Liver (tissue), 9 donors: ENCODE data around the gene CORO7. TPM values are rescaled to one million over a fixed set of nuclear protein-coding genes. Genes with fewer than 3 reads are reported as not detected.
A peak's percentile ranks its signal among the peaks of the same experiment; 100 is the strongest.

Source experiments
- DNase-seq: peaks from one replicate; pipeline ENCODE4 v3.0.0-alpha.2; 2017; ENCODE audit warnings: low spot score
- H3K27ac ChIP-seq, 2 donors: one replicate each; pipeline ENCODE4 v1.7.0; 2013; ENCODE audit warnings: inconsistent platforms in 2 of 2, low read length in 2 of 2, control low read depth in 1 of 2, low read depth in 1 of 2, mild to moderate bottlenecking in 1 of 2
- H3K27me3 ChIP-seq, 4 donors: one replicate each; pipeline versions ENCODE4 v1.6.1 to v1.7.0; 2013; ENCODE audit warnings: low read length in 3 of 4, inconsistent platforms in 1 of 4, mild to moderate bottlenecking in 1 of 4, moderate library complexity in 1 of 4; ENCODE audit not compliant: control insufficient read depth in 4 of 4, insufficient read depth in 4 of 4
- H3K36me3 ChIP-seq, 4 donors: one replicate each; pipeline versions ENCODE4 v1.6.1 to v1.7.0; 2013; ENCODE audit warnings: low read length in 3 of 4, mild to moderate bottlenecking in 3 of 4, low read depth in 1 of 4, moderate library complexity in 1 of 4; ENCODE audit not compliant: control insufficient read depth in 4 of 4, insufficient read depth in 3 of 4
- H3K4me1 ChIP-seq, 4 donors: one replicate each; pipeline versions ENCODE4 v1.6.1 to v1.7.0; 2013; ENCODE audit warnings: low read length in 3 of 4, mild to moderate bottlenecking in 3 of 4, moderate library complexity in 1 of 4; ENCODE audit not compliant: control insufficient read depth in 4 of 4, insufficient read depth in 4 of 4
- H3K4me3 ChIP-seq, 3 donors: one replicate each; pipeline versions ENCODE4 v1.6.1 to v1.7.0; 2013; ENCODE audit warnings: low read length in 3 of 3, control low read depth in 1 of 3, low read depth in 1 of 3, mild to moderate bottlenecking in 1 of 3
- H3K9ac ChIP-seq, 2 donors: one replicate each; pipeline ENCODE4 v1.7.0; 2013; ENCODE audit warnings: low read length in 2 of 2, mild to moderate bottlenecking in 2 of 2, moderate library complexity in 2 of 2, control low read depth in 1 of 2, low read depth in 1 of 2
- H3K9me3 ChIP-seq, 4 donors: one replicate each; pipeline versions ENCODE4 v1.6.1 to v1.7.0; 2013; ENCODE audit warnings: low read length in 3 of 4; ENCODE audit not compliant: control insufficient read depth in 4 of 4
- EGR1 ChIP-seq, 2 donors: IDR thresholded peaks; 2 replicates each; pipeline ENCODE4 v1.6.1; 2016 to 2018; ENCODE audit warnings: antibody characterized with exemption in 2 of 2, low read depth in 2 of 2
- FOXA2 ChIP-seq: IDR thresholded peaks from 2 replicates; pipeline ENCODE4 v1.6.1; 2016; ENCODE audit warnings: antibody characterized with exemption
- GABPA ChIP-seq, 2 donors: IDR thresholded peaks in 1 of 2; conservative IDR thresholded peaks in 1 of 2; 2 replicates each; pipeline ENCODE4 v1.6.1; 2016; ENCODE audit warnings: antibody characterized with exemption in 2 of 2, mild to moderate bottlenecking in 1 of 2, moderate library complexity in 1 of 2
- HNF4A ChIP-seq, 2 donors: conservative IDR thresholded peaks; 2 replicates each; pipeline ENCODE4 v1.6.1; 2016; ENCODE audit warnings: antibody characterized with exemption in 2 of 2, mild to moderate bottlenecking in 2 of 2
- HNF4G ChIP-seq: IDR thresholded peaks from 2 replicates; pipeline ENCODE4 v1.6.1; 2016; ENCODE audit warnings: antibody characterized with exemption
- RAD21 ChIP-seq, 2 donors: IDR thresholded peaks; 2 replicates each; pipeline ENCODE4 v1.6.1; 2016; ENCODE audit warnings: antibody characterized with exemption in 2 of 2, mild to moderate bottlenecking in 2 of 2
- TAF1 ChIP-seq: conservative IDR thresholded peaks from 2 replicates; pipeline ENCODE4 v1.6.1; 2016; ENCODE audit warnings: antibody characterized with exemption, mild to moderate bottlenecking
- YY1 ChIP-seq: IDR thresholded peaks from 2 replicates; pipeline ENCODE4 v1.6.1; 2016; ENCODE audit warnings: antibody characterized with exemption, mild to moderate bottlenecking
- WGBS: extraction: QIAGEN DNeasy Blood & Tissue Kit; methylation state at CpG from one replicate; pipeline ENCODE4 v1.1.7; 2013; 5-methylcytosine and 5-hydroxymethylcytosine counted together
- polyA plus RNA-seq, 2 donors: library from polyadenylated mRNA; stranded (reverse) in 1 of 2; unstranded in 1 of 2; fragments of 200-250 nt in 1 of 2; fragments of >200 nt in 1 of 2; fragmentation: Nextera tagmentation in 1 of 2; extraction: Ambion mirVana in 1 of 2; gene quantifications; one replicate each; pipeline versions ENCODE4 v1.2.1 to v1.2.3, GENCODE V29; 2013 to 2015
- total RNA-seq, 2 donors: library from RNA; depleted of rRNA; stranded (reverse); fragments of >200 nt; gene quantifications; one replicate each; pipeline ENCODE4 v1.2.3, GENCODE V29; 2014
- TF ChIP-seq, protein P1 (sequence below): IDR thresholded peaks from 2 replicates; pipeline ENCODE4 v1.6.1; 2016; ENCODE audit warnings: antibody characterized with exemption
- TF ChIP-seq, protein P2 (sequence below): IDR thresholded peaks from 2 replicates; pipeline ENCODE4 v1.6.1; 2016; ENCODE audit warnings: antibody characterized with exemption
- TF ChIP-seq, protein P3 (sequence below): IDR thresholded peaks from 2 replicates; pipeline ENCODE4 v1.6.1; 2016; ENCODE audit warnings: antibody characterized with exemption
- TF ChIP-seq, protein P4 (sequence below): fragments of 150-350 bp; IDR thresholded peaks from 2 replicates; pipeline ENCODE4 v1.5.1; 2017; ENCODE audit warnings: improper control_type of control experiment, low read depth, low read length; ENCODE audit not compliant: missing input control
- donor health status: healthy.
- donor health status: healthy.
- donor health status: healthy.
- donor health status: healthy.
- donor health status: healthy.

Gene CORO7
- total and polyA plus RNA-seq, 4 donors: 7.3 to 21.5 (median 13.0) TPM

DNA sequence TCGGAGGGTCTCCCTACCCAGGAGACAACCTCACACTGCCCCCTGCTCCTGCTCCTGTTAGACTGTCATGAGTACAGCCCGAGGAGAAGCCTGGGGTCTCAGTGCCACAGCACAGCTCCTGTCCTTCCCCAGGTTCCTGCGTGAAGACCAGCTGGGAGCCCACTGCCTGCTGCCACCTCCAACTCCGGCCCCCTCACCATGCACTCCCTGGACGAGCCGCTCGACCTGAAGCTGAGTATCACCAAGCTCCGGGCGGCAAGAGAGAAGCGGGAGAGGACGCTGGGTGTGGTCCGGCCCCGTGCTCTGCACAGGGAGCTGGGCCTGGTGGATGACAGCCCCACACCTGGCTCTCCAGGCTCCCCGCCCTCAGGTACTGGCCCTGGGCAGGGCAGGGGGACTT lies 84.3 kb downstream of the CORO7 start:
- no peaks in the 10 kb centered on the region for H3K9me3 ChIP-seq
- TF ChIP-seq YY1 (no peak), TAF1 (no peak)
- TF ChIP-seq, protein P1, sequence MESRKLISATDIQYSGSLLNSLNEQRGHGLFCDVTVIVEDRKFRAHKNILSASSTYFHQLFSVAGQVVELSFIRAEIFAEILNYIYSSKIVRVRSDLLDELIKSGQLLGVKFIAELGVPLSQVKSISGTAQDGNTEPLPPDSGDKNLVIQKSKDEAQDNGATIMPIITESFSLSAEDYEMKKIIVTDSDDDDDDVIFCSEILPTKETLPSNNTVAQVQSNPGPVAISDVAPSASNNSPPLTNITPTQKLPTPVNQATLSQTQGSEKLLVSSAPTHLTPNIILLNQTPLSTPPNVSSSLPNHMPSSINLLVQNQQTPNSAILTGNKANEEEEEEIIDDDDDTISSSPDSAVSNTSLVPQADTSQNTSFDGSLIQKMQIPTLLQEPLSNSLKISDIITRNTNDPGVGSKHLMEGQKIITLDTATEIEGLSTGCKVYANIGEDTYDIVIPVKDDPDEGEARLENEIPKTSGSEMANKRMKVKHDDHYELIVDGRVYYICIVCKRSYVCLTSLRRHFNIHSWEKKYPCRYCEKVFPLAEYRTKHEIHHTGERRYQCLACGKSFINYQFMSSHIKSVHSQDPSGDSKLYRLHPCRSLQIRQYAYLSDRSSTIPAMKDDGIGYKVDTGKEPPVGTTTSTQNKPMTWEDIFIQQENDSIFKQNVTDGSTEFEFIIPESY: no peak
- TF ChIP-seq, protein P2, sequence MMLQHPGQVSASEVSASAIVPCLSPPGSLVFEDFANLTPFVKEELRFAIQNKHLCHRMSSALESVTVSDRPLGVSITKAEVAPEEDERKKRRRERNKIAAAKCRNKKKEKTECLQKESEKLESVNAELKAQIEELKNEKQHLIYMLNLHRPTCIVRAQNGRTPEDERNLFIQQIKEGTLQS: no peak
- TF ChIP-seq, protein P3, sequence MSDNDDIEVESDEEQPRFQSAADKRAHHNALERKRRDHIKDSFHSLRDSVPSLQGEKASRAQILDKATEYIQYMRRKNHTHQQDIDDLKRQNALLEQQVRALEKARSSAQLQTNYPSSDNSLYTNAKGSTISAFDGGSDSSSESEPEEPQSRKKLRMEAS: no peak
- H3K27ac ChIP-seq: no peak overlapping the region
- H3K9ac ChIP-seq: no peak overlapping the region
- DNase-seq: no peak
- no peaks in the 10 kb centered on the region for H3K27me3 ChIP-seq
- H3K36me3 ChIP-seq: peaks cover 0 to 2% (median 0%) of the 10 kb centered on the region in 4 donors
- peaks cover 5 to 21% (median 11%) of the 10 kb centered on the region in 4 donors for H3K4me1 ChIP-seq
- no peak overlapping the region for H3K4me3 ChIP-seq
- WGBS: 90% methylated on average over 14 of the region's 14 CpGs

DNA sequence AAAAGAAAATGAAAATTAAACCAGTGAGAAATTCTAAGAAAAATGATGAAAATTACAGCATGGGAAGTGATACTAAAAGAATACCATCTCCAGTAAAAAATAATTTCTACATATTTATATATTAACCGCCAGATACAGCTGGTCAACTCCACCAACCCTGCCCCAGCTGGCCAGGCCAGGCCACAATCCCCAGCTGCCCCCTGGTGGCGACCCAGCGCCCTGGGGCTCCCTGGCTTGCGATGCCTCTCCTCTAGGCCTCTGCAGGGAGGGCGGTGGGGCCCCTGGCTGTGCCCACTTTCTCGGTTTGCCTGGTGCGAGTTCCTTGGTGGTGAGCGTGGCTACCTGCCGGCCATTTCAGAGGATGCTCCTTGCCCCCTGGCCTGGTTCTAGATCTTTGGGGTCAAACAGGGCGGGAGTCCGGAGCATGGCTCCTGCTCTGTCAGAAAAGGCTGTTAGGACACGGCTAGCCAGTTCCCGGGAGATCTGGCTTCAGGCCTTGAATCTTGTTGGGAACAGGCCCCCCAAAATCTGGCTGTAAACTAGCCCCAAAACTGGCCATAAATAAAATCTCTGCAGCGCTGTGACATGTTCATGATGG lies 86.0 kb downstream of the CORO7 start:
- WGBS: 38% methylated on average over 14 of the region's 14 CpGs
- no peak overlapping the region for H3K27ac ChIP-seq

DNA sequence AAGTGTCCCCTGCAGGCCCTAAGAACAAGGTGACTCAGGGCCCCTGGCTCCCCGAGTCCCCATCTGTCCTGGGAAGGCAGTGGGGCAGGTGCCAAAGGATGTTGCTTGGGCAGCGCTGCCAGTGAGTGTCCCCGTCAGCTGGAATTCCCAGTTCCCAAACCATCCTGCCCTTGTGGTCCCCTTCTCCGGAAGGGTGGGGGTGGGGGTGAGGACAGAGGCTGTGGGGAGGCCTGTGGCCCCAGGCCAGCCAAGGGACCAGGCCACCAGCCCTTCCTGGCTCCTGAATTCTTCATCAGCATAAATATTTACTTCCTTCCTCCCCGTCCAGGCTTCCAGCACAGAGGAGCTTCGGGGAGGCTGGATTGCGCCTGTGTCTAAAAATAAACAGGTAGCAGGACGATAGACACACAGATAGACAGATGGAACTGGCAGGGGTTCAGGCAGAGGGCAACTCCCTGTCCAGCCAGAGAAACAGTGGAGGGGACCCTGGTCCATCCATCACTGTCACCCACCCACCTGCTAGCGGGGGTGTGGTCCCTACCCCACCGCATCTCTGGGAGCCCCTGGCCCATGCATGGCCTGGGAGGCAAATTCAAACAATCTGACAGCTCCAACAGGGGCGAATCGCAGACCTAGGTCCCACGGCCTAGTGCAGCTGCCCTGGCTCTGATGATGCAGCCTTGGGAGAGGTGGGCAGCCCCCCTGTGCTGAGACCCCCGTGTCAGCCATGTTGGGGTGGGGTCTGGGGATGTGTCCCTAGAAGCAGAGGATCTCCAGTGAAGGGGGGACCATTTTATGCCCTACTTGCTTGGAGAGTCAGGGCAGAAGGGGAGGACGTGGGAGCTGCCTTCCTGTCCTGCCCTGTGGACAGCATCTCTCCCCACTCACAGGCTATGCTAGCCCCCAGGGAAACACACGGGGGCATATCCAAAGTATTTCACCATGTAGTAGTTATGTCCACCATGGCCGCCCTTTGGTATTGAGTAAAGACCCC lies 87.3 kb downstream of the CORO7 start:
- Histone ChIP-seq H3K27me3 (no peaks in the 10 kb centered on the region), H3K27ac (peak overlapping the region; percentile 46 to 76), H3K9ac (no peak overlapping the region), H3K36me3 (no peaks in the 10 kb centered on the region), H3K4me1 (peaks cover 5 to 28% (median 11%) of the 10 kb centered on the region in 4 donors), H3K9me3 (no peaks in the 10 kb centered on the region), H3K4me3 (no peak overlapping the region)
- WGBS: 59% methylated on average over 17 of the region's 17 CpGs
- no peak for DNase-seq
- no peak for TF ChIP-seq FOXA2
- TF ChIP-seq HNF4G: no peak
- no peak for TF ChIP-seq GABPA (IDR thresholded peaks at IDR 0.05 in 1 of 2, conservative IDR thresholded peaks at IDR 0.05 in 1 of 2)
- TF ChIP-seq TAF1: no peak
- no peak for TF ChIP-seq RAD21 (IDR thresholded peaks at IDR 0.05)
- TF ChIP-seq, protein P4, sequence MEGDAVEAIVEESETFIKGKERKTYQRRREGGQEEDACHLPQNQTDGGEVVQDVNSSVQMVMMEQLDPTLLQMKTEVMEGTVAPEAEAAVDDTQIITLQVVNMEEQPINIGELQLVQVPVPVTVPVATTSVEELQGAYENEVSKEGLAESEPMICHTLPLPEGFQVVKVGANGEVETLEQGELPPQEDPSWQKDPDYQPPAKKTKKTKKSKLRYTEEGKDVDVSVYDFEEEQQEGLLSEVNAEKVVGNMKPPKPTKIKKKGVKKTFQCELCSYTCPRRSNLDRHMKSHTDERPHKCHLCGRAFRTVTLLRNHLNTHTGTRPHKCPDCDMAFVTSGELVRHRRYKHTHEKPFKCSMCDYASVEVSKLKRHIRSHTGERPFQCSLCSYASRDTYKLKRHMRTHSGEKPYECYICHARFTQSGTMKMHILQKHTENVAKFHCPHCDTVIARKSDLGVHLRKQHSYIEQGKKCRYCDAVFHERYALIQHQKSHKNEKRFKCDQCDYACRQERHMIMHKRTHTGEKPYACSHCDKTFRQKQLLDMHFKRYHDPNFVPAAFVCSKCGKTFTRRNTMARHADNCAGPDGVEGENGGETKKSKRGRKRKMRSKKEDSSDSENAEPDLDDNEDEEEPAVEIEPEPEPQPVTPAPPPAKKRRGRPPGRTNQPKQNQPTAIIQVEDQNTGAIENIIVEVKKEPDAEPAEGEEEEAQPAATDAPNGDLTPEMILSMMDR: no peak
- TF ChIP-seq, protein P1: no peak
- TF ChIP-seq EGR1 (IDR thresholded peaks at IDR 0.05; ENCODE audit: low read depth in 2 of 2): no peak
- TF ChIP-seq HNF4A (conservative IDR thresholded peaks at IDR 0.05): no peak
- no peak for TF ChIP-seq YY1
- TF ChIP-seq, protein P3: no peak

More for the DNA sequence above, 86.0 kb downstream of the CORO7 start:
- peak; percentile 81 for DNase-seq
- no peak overlapping the region for H3K4me3 ChIP-seq
- TF ChIP-seq FOXA2 (no peak), RAD21 (IDR thresholded peaks at IDR 0.05) (peak; percentile 93 to 95), GABPA (IDR thresholded peaks at IDR 0.05 in 1 of 2, conservative IDR thresholded peaks at IDR 0.05 in 1 of 2) (no peak)
- TF ChIP-seq, protein P4: peak; percentile 95
- no peaks in the 10 kb centered on the region for H3K27me3 ChIP-seq
- H3K9ac ChIP-seq: no peak overlapping the region
- H3K4me1 ChIP-seq: peaks cover 5 to 21% (median 11%) of the 10 kb centered on the region in 4 donors
- H3K9me3 ChIP-seq: no peaks in the 10 kb centered on the region
- no peaks in the 10 kb centered on the region for H3K36me3 ChIP-seq
